OCI-LY1 (cell line): Measurements from ENCODE around the gene GRK6.

Experiments used
- EZH2 ChIP-seq: fragments of 200-600 bp; sonication (generic), shearing (Covaris generic); IDR thresholded peaks from 2 replicates; pipeline ENCODE4 v1.8.0; 2017; ENCODE audit warnings: borderline replicate concordance, mixed run types, mild to moderate bottlenecking, antibody characterized with exemption, low read length, moderate library complexity, mixed read lengths
- TF ChIP-seq, protein P1 (sequence below): fragments of 200-600 bp; sonication (generic), shearing (Covaris generic); IDR thresholded peaks from 2 replicates; pipeline ENCODE4 v1.5.1; 2017; ENCODE audit warnings: mild to moderate bottlenecking, antibody characterized with exemption, low read length, moderate library complexity, mixed read lengths

DNA sequence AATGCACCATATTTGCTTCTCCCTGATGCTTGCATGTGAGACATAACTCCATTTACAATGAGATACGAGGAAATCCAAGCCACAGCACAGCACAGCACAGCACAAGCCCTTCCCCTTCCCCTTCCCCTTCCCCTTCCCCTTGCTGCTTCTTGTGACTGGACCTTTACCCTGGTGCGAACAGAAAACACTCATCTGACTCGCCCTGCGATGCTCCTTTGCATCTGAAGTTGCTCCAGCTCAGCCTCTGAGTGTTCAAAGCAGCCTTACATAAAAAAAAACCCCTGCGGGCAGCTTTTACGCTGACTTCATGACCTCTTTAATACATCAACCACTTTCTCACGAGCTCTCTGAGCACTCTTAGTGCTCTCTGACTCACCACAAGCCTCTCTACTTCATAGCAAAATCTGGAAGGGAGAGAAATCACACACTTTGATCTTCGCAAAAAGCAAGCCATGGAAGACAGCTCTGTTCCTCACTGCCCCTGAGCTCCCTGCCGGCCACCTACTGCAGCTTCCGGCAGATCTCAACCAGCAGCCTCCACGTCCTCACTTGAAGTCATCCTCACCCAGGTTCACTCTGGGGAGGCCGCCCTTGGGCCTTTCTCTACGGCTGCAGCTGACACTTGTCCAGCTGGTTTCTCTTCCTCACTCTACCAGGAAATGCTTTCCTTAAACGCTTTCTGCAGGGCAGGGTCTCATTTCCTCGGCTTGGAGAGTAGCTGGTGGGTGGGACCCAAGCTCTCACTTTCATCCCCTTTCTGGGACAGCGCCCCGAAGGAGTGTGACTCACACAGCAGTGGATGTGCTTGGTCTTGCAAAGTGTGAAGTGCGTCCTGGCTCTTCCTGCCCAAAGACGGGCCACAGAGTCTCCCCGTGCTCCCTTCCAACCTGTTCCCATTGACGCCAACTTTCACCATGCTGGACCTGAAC, 37.0 kb upstream of the GRK6 start:
- TF ChIP-seq, protein P1, sequence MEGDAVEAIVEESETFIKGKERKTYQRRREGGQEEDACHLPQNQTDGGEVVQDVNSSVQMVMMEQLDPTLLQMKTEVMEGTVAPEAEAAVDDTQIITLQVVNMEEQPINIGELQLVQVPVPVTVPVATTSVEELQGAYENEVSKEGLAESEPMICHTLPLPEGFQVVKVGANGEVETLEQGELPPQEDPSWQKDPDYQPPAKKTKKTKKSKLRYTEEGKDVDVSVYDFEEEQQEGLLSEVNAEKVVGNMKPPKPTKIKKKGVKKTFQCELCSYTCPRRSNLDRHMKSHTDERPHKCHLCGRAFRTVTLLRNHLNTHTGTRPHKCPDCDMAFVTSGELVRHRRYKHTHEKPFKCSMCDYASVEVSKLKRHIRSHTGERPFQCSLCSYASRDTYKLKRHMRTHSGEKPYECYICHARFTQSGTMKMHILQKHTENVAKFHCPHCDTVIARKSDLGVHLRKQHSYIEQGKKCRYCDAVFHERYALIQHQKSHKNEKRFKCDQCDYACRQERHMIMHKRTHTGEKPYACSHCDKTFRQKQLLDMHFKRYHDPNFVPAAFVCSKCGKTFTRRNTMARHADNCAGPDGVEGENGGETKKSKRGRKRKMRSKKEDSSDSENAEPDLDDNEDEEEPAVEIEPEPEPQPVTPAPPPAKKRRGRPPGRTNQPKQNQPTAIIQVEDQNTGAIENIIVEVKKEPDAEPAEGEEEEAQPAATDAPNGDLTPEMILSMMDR: no peak
- TF ChIP-seq EZH2: no peak
